ENCODE results near the gene RSAD1. TPM values are rescaled to one million over a fixed set of nuclear protein-coding genes. Genes with fewer than 3 reads are reported as not detected.

The RSAD1 gene
- total and polyA plus RNA-seq, 2 donors (not counting 3 experiments of a cell fraction or from before 2014, with no cell fraction given): 20.3 to 35.5 TPM

DNA sequence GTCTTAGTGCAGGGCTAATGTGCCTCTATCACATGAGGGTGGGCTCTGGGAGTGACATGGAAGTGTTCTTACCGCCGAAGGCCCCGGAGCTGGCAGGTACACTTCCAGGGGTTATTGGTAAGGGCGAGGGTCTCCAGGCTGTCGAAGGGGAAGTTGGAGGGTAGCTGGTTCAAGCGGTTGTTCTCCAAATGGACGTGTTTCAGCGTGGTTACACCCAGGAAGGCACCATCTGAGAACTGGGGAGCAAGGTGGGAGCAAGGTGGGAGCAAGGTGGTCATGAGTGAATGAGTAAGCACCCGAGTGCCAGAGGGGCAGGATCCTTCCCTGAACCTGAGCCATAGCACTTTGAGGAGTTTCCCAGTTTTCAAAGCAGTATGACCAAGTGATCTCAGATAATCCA, 13.0 kb upstream of the RSAD1 start:
- DNase-seq (ENCODE audit: low read depth, low spot score) (no peak), FAIRE-seq (no peak)
- BruUV-seq (replicated peaks): no TSS peak
- POLR2A ChIA-PET: no interaction called here
- H3K9me3 ChIP-seq (replicated peaks; ENCODE audit: control insufficient read depth, insufficient read depth, low read length): no peaks in the 10 kb centered on the region
- no peaks in the 10 kb centered on the region for H3K36me3 ChIP-seq (ENCODE audit: control insufficient read depth in 2 of 2, extremely low read depth in 1 of 2, insufficient read depth in 2 of 2, low read length in 2 of 2)
- CTCF ChIA-PET: interaction anchor here (1.3 kb wide), 1 partner anchor 14 kb away, joined by 4 read pairs; no protein-coding TSS in a partner anchor
- dilution Hi-C loops (cut with MboI; ENCODE audit: extremely low pct_ligation_motif_present, low sequenced_read_pairs) (no loop called here), intact Hi-C loops (cut with micrococcal nuclease) (no loop called here)
- no peak overlapping the region for H2AFZ ChIP-seq (ENCODE audit: low read depth, low read length)
- H3K9me1 ChIP-seq (replicated peaks; ENCODE audit: control insufficient read depth, extremely low read depth, insufficient read depth, low read length): no peaks in the 10 kb centered on the region
- H3K4me2 ChIP-seq (ENCODE audit: insufficient read depth, low read length): no peak overlapping the region
- H3K27me3 ChIP-seq (ENCODE audit: control insufficient read depth in 2 of 2, insufficient read depth in 2 of 2, low read length in 2 of 2): peaks cover 18 to 26% of the 10 kb centered on the region in 2 experiments
- TF ChIP-seq, protein P1, sequence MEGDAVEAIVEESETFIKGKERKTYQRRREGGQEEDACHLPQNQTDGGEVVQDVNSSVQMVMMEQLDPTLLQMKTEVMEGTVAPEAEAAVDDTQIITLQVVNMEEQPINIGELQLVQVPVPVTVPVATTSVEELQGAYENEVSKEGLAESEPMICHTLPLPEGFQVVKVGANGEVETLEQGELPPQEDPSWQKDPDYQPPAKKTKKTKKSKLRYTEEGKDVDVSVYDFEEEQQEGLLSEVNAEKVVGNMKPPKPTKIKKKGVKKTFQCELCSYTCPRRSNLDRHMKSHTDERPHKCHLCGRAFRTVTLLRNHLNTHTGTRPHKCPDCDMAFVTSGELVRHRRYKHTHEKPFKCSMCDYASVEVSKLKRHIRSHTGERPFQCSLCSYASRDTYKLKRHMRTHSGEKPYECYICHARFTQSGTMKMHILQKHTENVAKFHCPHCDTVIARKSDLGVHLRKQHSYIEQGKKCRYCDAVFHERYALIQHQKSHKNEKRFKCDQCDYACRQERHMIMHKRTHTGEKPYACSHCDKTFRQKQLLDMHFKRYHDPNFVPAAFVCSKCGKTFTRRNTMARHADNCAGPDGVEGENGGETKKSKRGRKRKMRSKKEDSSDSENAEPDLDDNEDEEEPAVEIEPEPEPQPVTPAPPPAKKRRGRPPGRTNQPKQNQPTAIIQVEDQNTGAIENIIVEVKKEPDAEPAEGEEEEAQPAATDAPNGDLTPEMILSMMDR (IDR thresholded peaks at IDR 0.05; ENCODE audit: extremely low read depth in 1 of 2, insufficient read depth in 1 of 2, low read depth in 1 of 2, low read length in 2 of 2): no peak
- TF ChIP-seq POLR2AphosphoS5 (IDR thresholded peaks at IDR 0.05; ENCODE audit: insufficient read depth, low read depth, low read length) (no peak), POLR2A (IDR thresholded peaks at IDR 0.05; ENCODE audit: low read depth, low read length) (no peak), GATA2 (IDR thresholded peaks at IDR 0.05; ENCODE audit: insufficient read depth, insufficient read length, low read depth, low read length) (no peak), MYC (IDR thresholded peaks at IDR 0.05; ENCODE audit: low read depth, low read length) (no peak), FOS (IDR thresholded peaks at IDR 0.05; ENCODE audit: borderline replicate concordance, insufficient read depth, low read length) (no peak), JUN (IDR thresholded peaks at IDR 0.05; ENCODE audit: borderline replicate concordance, insufficient read depth, insufficient read length, low read depth) (no peak), EZH2 (IDR thresholded peaks at IDR 0.05; ENCODE audit: borderline replicate concordance, low read depth, low read length, severe bottlenecking) (no peak)
- TF ChIP-seq, protein P2, sequence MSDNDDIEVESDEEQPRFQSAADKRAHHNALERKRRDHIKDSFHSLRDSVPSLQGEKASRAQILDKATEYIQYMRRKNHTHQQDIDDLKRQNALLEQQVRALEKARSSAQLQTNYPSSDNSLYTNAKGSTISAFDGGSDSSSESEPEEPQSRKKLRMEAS (IDR thresholded peaks at IDR 0.05; ENCODE audit: insufficient read depth, insufficient read length): no peak
- no peaks in the 10 kb centered on the region for H3K79me2 ChIP-seq (ENCODE audit: control insufficient read depth, insufficient read depth, low read length)
- no peak overlapping the region for H3K9ac ChIP-seq (replicated peaks; ENCODE audit: extremely low read depth, insufficient read depth, low read length)
- no peaks in the 10 kb centered on the region for H4K20me1 ChIP-seq (replicated peaks; ENCODE audit: control insufficient read depth, extremely low read depth, insufficient read depth, low read length)
- no peak overlapping the region for H3K4me3 ChIP-seq (replicated peaks in 1 of 3; ENCODE audit: insufficient read depth in 1 of 3, low read depth in 1 of 3, low read length in 3 of 3)
- H3K27ac ChIP-seq (ENCODE audit: insufficient read depth, low read depth, low read length): no peak overlapping the region
- no peaks in the 10 kb centered on the region for H3K4me1 ChIP-seq (ENCODE audit: control insufficient read depth, extremely low read depth, insufficient read depth, low read length)
